IMR-90 (cell line): ENCODE results near the gene LRCH4. TPM values are rescaled to one million over a fixed set of nuclear protein-coding genes. Genes with fewer than 3 reads are reported as not detected.

Experiments
- microRNA-seq, 2 experiments: library from miRNA; stranded (forward) in 1 of 2; unstranded in 1 of 2; fragments of 10-50 nt in 1 of 2; fragments of <30 nt in 1 of 2; gene quantifications in 1 of 2; microRNA quantifications in 1 of 2; one replicate each; pipeline versions ENCODE3 to v1.1.0; 2013 to 2020; ENCODE audit not compliant: insufficient read depth in 1 of 2, insufficient read length in 1 of 2, unreplicated experiment in 1 of 2
- polyA plus RNA-seq, 3 experiments: library from polyadenylated mRNA; depleted of rRNA; stranded (reverse); fragments of >200 nt; gene quantifications; 2 replicates each; pipeline ENCODE4 v1.2.3, GENCODE V29; 2012; ENCODE audit warnings: low replicate concordance in 1 of 3
- small RNA-seq, 5 experiments: library from RNA; depleted of rRNA; stranded (forward); fragments of <200 nt; gene quantifications; one replicate each; pipeline ENCODE3, GENCODE V24; 2012
- total RNA-seq: library from RNA; depleted of rRNA; stranded (reverse); fragments of >200 nt; gene quantifications from 2 replicates; pipeline ENCODE4 v1.2.3, GENCODE V29; 2012; rRNA removed

The LRCH4 gene
- total and polyA plus RNA-seq, 2 of the 4 experiments (the other 2 are of a cell fraction) = 5.0 to 41.3 TPM

Small RNA genes within 50 kb of the gene (microRNA-seq; reads per million reads assigned to microRNA genes)
- gene RN7SL416P (ENCODE audit: insufficient read depth, insufficient read length) = not detected
- not detected for gene SAP25 (ENCODE audit: insufficient read depth, insufficient read length)

Small RNA genes within 50 kb of the gene (small RNA-seq; reads per million reads assigned to genes)
- gene RN7SL416P = 0 reads per million in 5 experiments
- gene SAP25 = 0 reads per million in 5 experiments

Other genes starting within 250 kb of the LRCH4 start
- gene PILRB, start 228.0 kb downstream of the LRCH4 start, total RNA-seq = 3.3 and 3.4 TPM in 2 replicates
- gene PILRB, start 228.0 kb downstream of the LRCH4 start, polyA plus RNA-seq (2012; rRNA removed) = 22.1 and 22.2 TPM in 2 replicates
- not detected in 2 replicates for gene PILRA, start 212.6 kb downstream of the LRCH4 start, total RNA-seq
- gene PILRA, start 212.6 kb downstream of the LRCH4 start, polyA plus RNA-seq (2012; rRNA removed) = 0.13 and 0.56 TPM in 2 replicates
- 0.56 and 0.72 TPM in 2 replicates for gene ZCWPW1, start 157.4 kb downstream of the LRCH4 start, total RNA-seq
- 0.76 and 1.3 TPM in 2 replicates for gene ZCWPW1, start 157.4 kb downstream of the LRCH4 start, polyA plus RNA-seq (2012; rRNA removed)
- 20.3 and 22.9 TPM in 2 replicates for gene MEPCE, start 156.3 kb downstream of the LRCH4 start, total RNA-seq
- 17.6 and 18.2 TPM in 2 replicates for gene MEPCE, start 156.3 kb downstream of the LRCH4 start, polyA plus RNA-seq (2012; rRNA removed)
- gene PPP1R35, start 149.6 kb downstream of the LRCH4 start, total RNA-seq = 5.6 and 7.8 TPM in 2 replicates
- gene PPP1R35, start 149.6 kb downstream of the LRCH4 start, polyA plus RNA-seq (2012; rRNA removed) = 25.5 and 36.7 TPM in 2 replicates
- 0.54 and 1.1 TPM in 2 replicates for gene SPACDR, start 121.9 kb downstream of the LRCH4 start, total RNA-seq
- gene SPACDR, start 121.9 kb downstream of the LRCH4 start, polyA plus RNA-seq (2012; rRNA removed) = 1.3 and 2.1 TPM in 2 replicates
- gene TSC22D4, start 106.9 kb downstream of the LRCH4 start, total RNA-seq = 9.3 and 10.0 TPM in 2 replicates
- gene TSC22D4, start 106.9 kb downstream of the LRCH4 start, polyA plus RNA-seq (2012; rRNA removed) = 29.9 and 32.4 TPM in 2 replicates
- gene NYAP1, start 102.2 kb downstream of the LRCH4 start, total RNA-seq = 0.18 and 0.28 TPM in 2 replicates
- gene NYAP1, start 102.2 kb downstream of the LRCH4 start, polyA plus RNA-seq (2012; rRNA removed) = 1.3 and 1.5 TPM in 2 replicates
- 3.0 and 4.2 TPM in 2 replicates for gene AGFG2, start 46.9 kb downstream of the LRCH4 start, total RNA-seq
- 10.0 and 14.2 TPM in 2 replicates for gene AGFG2, start 46.9 kb downstream of the LRCH4 start, polyA plus RNA-seq (2012; rRNA removed)
- gene SAP25, start 12.2 kb downstream of the LRCH4 start, total RNA-seq = not detected in 2 replicates
- 1.8 and 2.3 TPM in 2 replicates for gene SAP25, start 12.2 kb downstream of the LRCH4 start, polyA plus RNA-seq (2012; rRNA removed)
- gene FBXO24, start 199 bp upstream of the LRCH4 start, total RNA-seq = 0.28 and 0.54 TPM in 2 replicates
- gene FBXO24, start 199 bp upstream of the LRCH4 start, polyA plus RNA-seq (2012; rRNA removed) = 0.29 and 0.43 TPM in 2 replicates
- gene PCOLCE, start 16.2 kb upstream of the LRCH4 start, total RNA-seq = 22.6 and 25.6 TPM in 2 replicates
- gene PCOLCE, start 16.2 kb upstream of the LRCH4 start, polyA plus RNA-seq (2012; rRNA removed) = 364 and 385 TPM in 2 replicates
- 2.2 and 2.3 TPM in 2 replicates for gene MOSPD3, start 26.4 kb upstream of the LRCH4 start, total RNA-seq
- 23.2 and 30.0 TPM in 2 replicates for gene MOSPD3, start 26.4 kb upstream of the LRCH4 start, polyA plus RNA-seq (2012; rRNA removed)
- gene TFR2, start 55.4 kb upstream of the LRCH4 start, total RNA-seq = under 0.01 and 0.18 TPM in 2 replicates
- gene TFR2, start 55.4 kb upstream of the LRCH4 start, polyA plus RNA-seq (2012; rRNA removed) = 0.24 and 0.50 TPM in 2 replicates
- gene ACTL6B, start 70.3 kb upstream of the LRCH4 start, total RNA-seq = not detected in 2 replicates
- gene ACTL6B, start 70.3 kb upstream of the LRCH4 start, polyA plus RNA-seq (2012; rRNA removed) = not detected in 2 replicates
- gene GNB2, start 87.6 kb upstream of the LRCH4 start, total RNA-seq = 62.0 and 67.5 TPM in 2 replicates
- 245 and 279 TPM in 2 replicates for gene GNB2, start 87.6 kb upstream of the LRCH4 start, polyA plus RNA-seq (2012; rRNA removed)
- gene GIGYF1, start 108.1 kb upstream of the LRCH4 start, total RNA-seq = 3.0 and 3.3 TPM in 2 replicates
- 10.7 and 11.6 TPM in 2 replicates for gene GIGYF1, start 108.1 kb upstream of the LRCH4 start, polyA plus RNA-seq (2012; rRNA removed)
- 14.9 and 16.9 TPM in 2 replicates for gene POP7, start 120.0 kb upstream of the LRCH4 start, total RNA-seq
- 38.0 and 50.5 TPM in 2 replicates for gene POP7, start 120.0 kb upstream of the LRCH4 start, polyA plus RNA-seq (2012; rRNA removed)
- not detected in 2 replicates for gene EPO, start 134.3 kb upstream of the LRCH4 start, total RNA-seq
- not detected in 2 replicates for gene EPO, start 134.3 kb upstream of the LRCH4 start, polyA plus RNA-seq (2012; rRNA removed)
- not detected in 2 replicates for gene ZAN, start 147.5 kb upstream of the LRCH4 start, total RNA-seq
- gene ZAN, start 147.5 kb upstream of the LRCH4 start, polyA plus RNA-seq (2012; rRNA removed) = not detected in 2 replicates
- 35.0 and 36.4 TPM in 2 replicates for gene EPHB4, start 241.4 kb upstream of the LRCH4 start, total RNA-seq
- 34.5 and 35.0 TPM in 2 replicates for gene EPHB4, start 241.4 kb upstream of the LRCH4 start, polyA plus RNA-seq (2012; rRNA removed)